Measurements from ENCODE around the gene USP16. TPM values are rescaled to one million over a fixed set of nuclear protein-coding genes. Genes with fewer than 3 reads are reported as not detected.

USP16 gene
- total and polyA plus RNA-seq, 7 experiments from 2014 or later = 17.9 to 84.3 (median 54.3) TPM

DNA sequence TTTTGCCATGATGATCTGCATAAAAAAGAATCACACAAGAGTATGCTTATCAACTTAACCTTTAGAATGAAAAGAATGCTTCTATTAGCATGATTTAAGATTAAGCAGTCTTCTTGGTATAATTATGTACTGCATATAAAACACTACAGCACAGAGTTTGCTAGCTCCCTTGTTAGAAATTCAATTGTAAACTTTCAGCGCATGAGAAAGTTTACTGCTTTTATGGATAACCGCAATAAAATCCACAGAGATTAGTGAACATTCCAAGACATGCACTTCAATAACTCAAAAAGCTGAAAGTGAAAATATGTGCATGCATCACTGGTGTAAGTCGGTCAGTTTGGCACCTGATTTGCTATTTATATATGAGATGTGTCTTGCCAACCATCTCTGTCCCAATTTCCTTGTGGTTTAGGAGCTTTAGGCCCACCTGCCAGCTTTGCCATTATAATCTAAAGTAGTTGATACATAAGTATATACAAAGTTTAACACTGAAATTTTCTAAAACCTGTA is 32.1 kb downstream of the USP16 start:
- Mint-ChIP-seq H3K27ac (peak overlapping the region in 3 of 9 donors; percentile 12 to 52 (median 28)), H3K27me3 (no peaks in the 10 kb centered on the region), H3K36me3 (peaks cover 0 to 38% (median 20%) of the 10 kb centered on the region in 5 donors), H3K9me3 (no peaks in the 10 kb centered on the region), H3K4me3 (no peak overlapping the region), H3K4me1 (peaks cover 0 to 5% (median 0%) of the 10 kb centered on the region in 7 donors)
- DNase-seq (no peak), ATAC-seq (no peak)
- Histone ChIP-seq H3K9me3 (ENCODE audit: control insufficient read depth in 2 of 3, low read length in 3 of 3) (no peaks in the 10 kb centered on the region), H3K4me1 (ENCODE audit: control insufficient read depth in 2 of 2, insufficient read depth in 2 of 2, low read length in 2 of 2) (no peaks in the 10 kb centered on the region), H3K27me3 (ENCODE audit: control insufficient read depth in 2 of 2, insufficient read depth in 2 of 2, low read length in 2 of 2) (no peaks in the 10 kb centered on the region), H3K4me3 (ENCODE audit: low read length) (no peak overlapping the region), H3K36me3 (ENCODE audit: control insufficient read depth in 2 of 3, insufficient read depth in 3 of 3, low read length in 3 of 3) (peaks cover 11 to 91% (median 26%) of the 10 kb centered on the region in 3 experiments), H3K27ac (ENCODE audit: low read depth, low read length) (no peak overlapping the region)
- ChIA-PET POLR2A (interaction anchor here (1.0 to 1.1 kb wide), 2 partner anchors 16 to 54 kb away, joined by 3 read pairs; no protein-coding TSS in a partner anchor), CTCF (no interaction called here)
- intact Hi-C loops (cut with micrococcal nuclease) = no loop called here

DNA sequence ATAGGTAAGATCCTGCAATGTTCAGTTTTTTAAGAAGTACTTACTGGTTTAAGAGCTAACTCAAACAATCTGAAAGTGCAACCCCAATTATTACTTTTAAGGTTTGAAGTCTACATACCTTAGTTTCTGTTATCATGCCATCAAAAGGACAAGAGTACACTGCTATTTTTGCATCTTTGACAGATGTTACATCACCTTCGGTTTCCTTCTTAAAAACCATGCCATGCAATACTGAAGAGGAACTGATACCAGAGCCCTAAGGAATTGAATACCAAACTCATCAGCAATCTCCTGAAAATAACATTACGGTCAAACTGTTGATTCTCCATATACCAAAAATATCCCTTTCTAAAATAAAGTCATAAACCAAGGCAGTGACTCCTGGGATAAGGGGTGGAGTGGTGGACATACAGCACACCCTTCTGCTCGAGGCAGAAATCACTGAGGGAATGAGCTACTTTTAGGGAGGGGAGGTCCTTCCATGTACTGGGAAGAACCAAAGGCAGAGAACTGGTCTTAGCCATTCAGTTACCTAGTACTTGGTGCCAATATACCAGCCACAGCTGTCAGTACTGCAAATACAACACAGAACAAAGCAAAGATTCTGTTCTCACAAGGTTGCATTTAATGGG is 40.5 kb downstream of the USP16 start:
- POLR2A ChIA-PET = interaction anchor here (0.9 kb wide), 1 partner anchor 236 kb away, joined by 3 read pairs; no protein-coding TSS in a partner anchor
- H3K27ac Mint-ChIP-seq = no peak overlapping the region
- H3K4me3 Mint-ChIP-seq = no peak overlapping the region
- H3K4me1 Mint-ChIP-seq = peaks cover 4 to 17% (median 13%) of the 10 kb centered on the region in 7 donors
- intact Hi-C loops (cut with micrococcal nuclease) = loop anchor here in 1 of 2 donors (2.0 kb wide), 1 partner anchor 14 kb away; no protein-coding TSS in a partner anchor
- Histone ChIP-seq H3K27ac (ENCODE audit: low read depth, low read length) (no peak overlapping the region), H3K4me1 (ENCODE audit: control insufficient read depth in 2 of 2, insufficient read depth in 2 of 2, low read length in 2 of 2) (no peaks in the 10 kb centered on the region), H3K27me3 (ENCODE audit: control insufficient read depth in 2 of 2, insufficient read depth in 2 of 2, low read length in 2 of 2) (no peaks in the 10 kb centered on the region), H3K36me3 (ENCODE audit: control insufficient read depth in 2 of 3, insufficient read depth in 3 of 3, low read length in 3 of 3) (peaks cover 46 to 77% (median 59%) of the 10 kb centered on the region in 3 experiments), H3K4me3 (ENCODE audit: low read length) (no peak overlapping the region), H3K9me3 (ENCODE audit: control insufficient read depth in 2 of 3, low read length in 3 of 3) (no peaks in the 10 kb centered on the region)
- CTCF ChIA-PET = no interaction called here
- H3K36me3 Mint-ChIP-seq = peaks cover 6 to 52% (median 35%) of the 10 kb centered on the region in 5 donors
- no peak for DNase-seq
- peak; percentile 45 for ATAC-seq
- H3K27me3 Mint-ChIP-seq = no peaks in the 10 kb centered on the region
- H3K9me3 Mint-ChIP-seq = no peaks in the 10 kb centered on the region

DNA sequence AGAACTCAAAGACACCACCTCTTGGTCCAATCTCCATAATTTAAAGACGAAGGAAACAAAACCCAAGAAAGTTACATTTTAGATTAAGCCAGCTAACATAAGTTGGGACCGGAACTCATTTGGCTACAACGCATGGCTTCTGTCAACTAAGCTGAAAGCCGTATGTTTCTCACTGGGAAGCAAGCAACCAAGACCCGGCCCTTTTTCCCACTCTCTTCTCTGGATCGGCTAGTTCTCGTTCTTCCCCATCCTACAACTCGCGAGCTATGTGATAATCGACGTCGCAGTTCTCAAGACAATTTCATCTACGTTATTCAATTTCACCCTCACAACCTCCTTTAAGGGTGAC is 48.4 kb downstream of the USP16 start:
- Mint-ChIP-seq H3K27me3 (no peaks in the 10 kb centered on the region), H3K4me1 (peaks cover 17 to 72% (median 63%) of the 10 kb centered on the region in 7 donors), H3K9me3 (peaks cover 0 to 8% (median 0%) of the 10 kb centered on the region in 11 donors), H3K4me3 (peak overlapping the region; percentile 98 to 100 (median 99)), H3K36me3 (peaks cover 1 to 13% (median 7%) of the 10 kb centered on the region in 5 donors), H3K27ac (peak overlapping the region; percentile 97 to 100 (median 99))
- H3K9me3 ChIP-seq (ENCODE audit: control insufficient read depth in 2 of 3, low read length in 3 of 3) = no peaks in the 10 kb centered on the region
- CTCF ChIA-PET = no interaction called here
- no peaks in the 10 kb centered on the region for H3K27me3 ChIP-seq (ENCODE audit: control insufficient read depth in 2 of 2, insufficient read depth in 2 of 2, low read length in 2 of 2)
- peaks cover 18 to 23% of the 10 kb centered on the region in 2 donors for H3K4me1 ChIP-seq (ENCODE audit: control insufficient read depth in 2 of 2, insufficient read depth in 2 of 2, low read length in 2 of 2)
- POLR2A ChIA-PET = interaction anchor here (1.2 to 9.4 kb wide), 9 partner anchors 8 to 376 kb away, joined by 3 to 103 read pairs (median 10); partner anchors contain the start of genes BACH1, LTN1 and USP16
- H3K4me3 ChIP-seq (ENCODE audit: low read length) = peak overlapping the region; percentile 80
- ATAC-seq (no peak), DNase-seq (no peak)
- peaks cover 2 to 10% (median 5%) of the 10 kb centered on the region in 3 experiments for H3K36me3 ChIP-seq (ENCODE audit: control insufficient read depth in 2 of 3, insufficient read depth in 3 of 3, low read length in 3 of 3)
- intact Hi-C loops (cut with micrococcal nuclease) = loop anchor here (1.0 kb wide), 10 partner anchors 49 to 376 kb away; partner anchors contain the start of genes LTN1 (in 2 of the 2), USP16 (in 2 of the 2) and BACH1 (in 1 of the 2)
- peak overlapping the region; percentile 88 for H3K27ac ChIP-seq (ENCODE audit: low read depth, low read length)

DNA sequence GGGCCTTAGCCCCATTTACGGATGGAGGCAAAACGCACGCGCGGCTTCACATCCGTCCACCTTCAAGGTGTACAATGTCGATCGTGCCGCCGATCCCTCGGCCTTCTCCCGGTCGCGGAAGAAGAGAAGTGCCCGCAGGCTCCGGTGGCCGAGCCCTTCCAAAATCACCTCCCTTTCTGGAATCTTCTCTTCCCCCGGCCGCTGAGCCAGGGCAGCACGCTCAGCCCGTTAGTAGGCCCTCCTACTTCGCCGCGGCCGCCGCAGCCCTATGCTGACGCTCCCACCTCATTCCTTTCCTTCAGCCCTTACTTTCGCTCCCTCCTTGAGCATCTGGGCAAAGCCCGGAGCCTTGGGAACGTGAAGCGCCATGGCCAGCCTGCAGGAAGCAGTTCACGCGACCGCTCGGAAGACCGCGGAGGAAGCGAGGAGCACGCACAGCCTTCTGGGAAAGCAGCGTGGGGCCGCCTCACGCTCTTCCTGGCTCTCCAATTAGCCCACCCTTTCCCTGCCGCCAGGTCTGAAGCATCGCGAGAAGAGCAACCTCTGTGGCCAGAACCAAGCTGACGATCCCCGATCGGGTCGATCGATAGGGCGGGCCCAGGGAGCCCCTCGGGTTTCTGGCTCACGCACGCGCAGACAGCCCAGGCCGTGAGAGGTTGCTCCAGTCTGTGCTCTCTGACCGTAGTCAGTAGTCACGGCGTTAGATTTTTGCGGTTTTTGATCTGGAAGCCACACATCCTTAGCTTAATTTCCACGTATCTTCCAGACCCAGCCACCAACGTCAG is 48.9 kb downstream of the USP16 start, which contains the start of gene CCT8:
TSS of gene CCT8 (minus strand) at position 427 of the 785 bp plus-strand sequence. CDS start at position 369, 58 bp downstream.
- intact Hi-C loops (cut with micrococcal nuclease) = loop anchor here (1.0 kb wide), 10 partner anchors 49 to 376 kb away; partner anchors contain the start of genes LTN1 (in 2 of the 2), USP16 (in 2 of the 2) and BACH1 (in 1 of the 2)
- Histone ChIP-seq H3K9me3 (ENCODE audit: control insufficient read depth in 2 of 3, low read length in 3 of 3) (no peaks in the 10 kb centered on the region), H3K27me3 (ENCODE audit: control insufficient read depth in 2 of 2, insufficient read depth in 2 of 2, low read length in 2 of 2) (no peaks in the 10 kb centered on the region), H3K4me1 (ENCODE audit: control insufficient read depth in 2 of 2, insufficient read depth in 2 of 2, low read length in 2 of 2) (peaks cover 24 to 25% of the 10 kb centered on the region in 2 donors), H3K27ac (ENCODE audit: low read depth, low read length) (peak within 1 kb of the TSS; percentile 88), H3K36me3 (ENCODE audit: control insufficient read depth in 2 of 3, insufficient read depth in 3 of 3, low read length in 3 of 3) (peaks cover 0 to 9% (median 3%) of the 10 kb centered on the region in 3 experiments), H3K4me3 (ENCODE audit: low read length) (peak within 1 kb of the TSS; percentile 80)
- Mint-ChIP-seq H3K4me1 (peaks cover 19 to 78% (median 67%) of the 10 kb centered on the region in 7 donors), H3K27me3 (no peaks in the 10 kb centered on the region), H3K27ac (peak within 1 kb of the TSS; percentile 97 to 100 (median 99)), H3K9me3 (peaks cover 0 to 8% (median 0%) of the 10 kb centered on the region in 11 donors), H3K36me3 (peaks cover 0 to 13% (median 7%) of the 10 kb centered on the region in 5 donors), H3K4me3 (peak within 1 kb of the TSS; percentile 98 to 100 (median 99))
- ChIA-PET POLR2A (interaction anchor here (0.6 to 9.4 kb wide), 15 partner anchors 9 to 407 kb away, joined by 3 to 103 read pairs (median 7); partner anchors contain the start of genes BACH1, LTN1, RWDD2B and USP16), CTCF (no interaction called here)
- DNase-seq (peak; percentile 93 to 100 (median 98)), ATAC-seq (peak; percentile 96)

DNA sequence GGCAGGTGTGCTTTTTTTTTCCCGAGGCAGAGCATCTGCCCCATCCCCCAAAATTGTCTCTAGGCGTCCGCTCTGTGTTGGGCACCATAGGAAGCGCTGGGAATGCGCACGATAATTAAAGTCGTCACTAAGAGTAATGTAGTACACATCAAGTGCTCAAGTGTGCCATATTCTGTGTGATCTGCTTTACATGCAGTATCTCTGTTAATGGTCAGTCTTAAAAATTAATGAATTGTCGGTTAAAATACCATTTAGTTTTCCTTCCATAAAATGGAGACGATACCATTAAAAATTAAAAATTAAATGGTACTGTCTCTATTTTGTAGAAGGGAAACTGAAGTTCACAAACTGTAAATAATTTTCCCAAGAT is 49.5 kb downstream of the USP16 start:
- H3K9me3 ChIP-seq (ENCODE audit: control insufficient read depth in 2 of 3, low read length in 3 of 3) = no peaks in the 10 kb centered on the region
- Mint-ChIP-seq H3K9me3 (peaks cover 0 to 8% (median 0%) of the 10 kb centered on the region in 11 donors), H3K27ac (peak overlapping the region; percentile 97 to 100 (median 99)), H3K27me3 (no peaks in the 10 kb centered on the region), H3K4me3 (peak overlapping the region; percentile 98 to 100 (median 99)), H3K4me1 (peaks cover 24 to 84% (median 73%) of the 10 kb centered on the region in 7 donors), H3K36me3 (peaks cover 0 to 13% (median 7%) of the 10 kb centered on the region in 5 donors)
- ChIA-PET CTCF (no interaction called here), POLR2A (interaction anchor here (0.5 to 9.4 kb wide), 15 partner anchors 8 to 407 kb away, joined by 3 to 103 read pairs (median 7); partner anchors contain the start of genes BACH1, LTN1, RWDD2B and USP16)
- DNase-seq (no peak), ATAC-seq (peak; percentile 29)
- H3K27ac ChIP-seq (ENCODE audit: low read depth, low read length) = peak overlapping the region; percentile 88
- H3K27me3 ChIP-seq (ENCODE audit: control insufficient read depth in 2 of 2, insufficient read depth in 2 of 2, low read length in 2 of 2) = no peaks in the 10 kb centered on the region
- intact Hi-C loops (cut with micrococcal nuclease) = no loop called here
- H3K36me3 ChIP-seq (ENCODE audit: control insufficient read depth in 2 of 3, insufficient read depth in 3 of 3, low read length in 3 of 3) = peaks cover 0 to 9% (median 3%) of the 10 kb centered on the region in 3 experiments
- peaks cover 29 to 31% of the 10 kb centered on the region in 2 donors for H3K4me1 ChIP-seq (ENCODE audit: control insufficient read depth in 2 of 2, insufficient read depth in 2 of 2, low read length in 2 of 2)
- peak overlapping the region; percentile 80 for H3K4me3 ChIP-seq (ENCODE audit: low read length)

DNA sequence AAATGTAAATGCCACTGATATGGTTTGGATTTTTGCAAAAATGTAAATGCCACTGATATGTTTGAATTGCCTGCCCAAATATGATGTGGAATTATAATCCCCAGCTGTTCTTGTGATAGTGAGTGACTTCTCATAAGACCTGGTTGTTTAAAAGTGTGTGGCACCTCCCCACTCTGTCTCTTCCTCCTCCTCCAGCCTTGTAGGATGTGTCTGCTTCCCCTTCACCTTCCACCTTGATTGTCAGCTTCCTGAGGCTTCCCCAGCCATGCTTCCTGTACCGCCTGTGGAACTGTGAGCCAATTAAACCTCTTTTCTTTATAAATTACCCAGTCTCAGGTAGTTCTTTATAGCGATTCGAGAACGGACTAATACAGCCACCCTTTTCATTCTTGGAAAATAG is 50.3 kb downstream of the USP16 start:
- peak overlapping the region; percentile 16 for H3K27ac ChIP-seq (ENCODE audit: low read depth, low read length)

More for the DNA sequence above, 50.3 kb downstream of the USP16 start:
- peaks cover 0 to 14% (median 7%) of the 10 kb centered on the region in 5 donors for H3K36me3 Mint-ChIP-seq
- Histone ChIP-seq H3K36me3 (ENCODE audit: control insufficient read depth in 2 of 3, insufficient read depth in 3 of 3, low read length in 3 of 3) (peaks cover 0 to 6% (median 3%) of the 10 kb centered on the region in 3 experiments), H3K9me3 (ENCODE audit: control insufficient read depth in 2 of 3, low read length in 3 of 3) (no peaks in the 10 kb centered on the region), H3K4me3 (ENCODE audit: low read length) (no peak overlapping the region), H3K4me1 (ENCODE audit: control insufficient read depth in 2 of 2, insufficient read depth in 2 of 2, low read length in 2 of 2) (peaks cover 37 to 38% of the 10 kb centered on the region in 2 donors), H3K27me3 (ENCODE audit: control insufficient read depth in 2 of 2, insufficient read depth in 2 of 2, low read length in 2 of 2) (no peaks in the 10 kb centered on the region)
- POLR2A ChIA-PET = interaction anchor here (0.5 to 9.4 kb wide), 14 partner anchors 13 to 375 kb away, joined by 3 to 103 read pairs (median 4); partner anchors contain the start of genes BACH1, RWDD2B and USP16
- peak overlapping the region in 9 of 10 donors; percentile 30 to 98 (median 45) for H3K4me3 Mint-ChIP-seq
- peak overlapping the region in 8 of 9 donors; percentile 38 to 86 (median 78) for H3K27ac Mint-ChIP-seq
- intact Hi-C loops (cut with micrococcal nuclease) = no loop called here
- peaks cover 31 to 84% (median 77%) of the 10 kb centered on the region in 7 donors for H3K4me1 Mint-ChIP-seq
- H3K9me3 Mint-ChIP-seq = peaks cover 0 to 10% (median 0%) of the 10 kb centered on the region in 11 donors
- no peak for DNase-seq
- CTCF ChIA-PET = interaction anchor here (0.5 kb wide), 1 partner anchor 187 kb away, joined by 3 read pairs; no protein-coding TSS in a partner anchor
- H3K27me3 Mint-ChIP-seq = no peaks in the 10 kb centered on the region
- ATAC-seq = no peak
